H1 (cell line): ENCODE measurements around the gene MST1R. TPM values are rescaled to one million over a fixed set of nuclear protein-coding genes. Genes with fewer than 3 reads are reported as not detected.
A peak's percentile ranks its signal among the peaks of the same experiment; 100 is the strongest.

Experiments used
- BCL11A ChIP-seq, 2 experiments: IDR thresholded peaks; one replicate each; pipeline ENCODE4 v1.6.1; 2011; ENCODE audit warnings: low read depth in 2 of 2, low read length in 2 of 2, mild to moderate bottlenecking in 2 of 2
- BRCA1 ChIP-seq: IDR thresholded peaks from 2 replicates; pipeline ENCODE4 v1.6.1; 2012; ENCODE audit warnings: low read depth, low read length, improper control_type of control experiment
- CREB1 ChIP-seq: IDR thresholded peaks from 2 replicates; pipeline ENCODE4 v1.6.1; 2012; ENCODE audit warnings: inconsistent platforms
- CTBP2 ChIP-seq: IDR thresholded peaks from 2 replicates; pipeline ENCODE4 v1.7.0; 2011; ENCODE audit warnings: borderline replicate concordance, mild to moderate bottlenecking, moderate library complexity, mixed read lengths, low read length; ENCODE audit not compliant: insufficient read depth, insufficient read length
- FOSL1 ChIP-seq: IDR thresholded peaks from 2 replicates; pipeline ENCODE4 v1.6.1; 2011; ENCODE audit warnings: mild to moderate bottlenecking, low read depth, low read length, moderate library complexity; ENCODE audit not compliant: insufficient read depth
- JUND ChIP-seq: IDR thresholded peaks from 2 replicates; pipeline ENCODE4 v1.6.1; 2011; ENCODE audit warnings: mild to moderate bottlenecking, improper control_type of control experiment, low read length
- KDM1A ChIP-seq: fragments of 200-600, 300-600 bp; sonication (generic); IDR thresholded peaks from 2 replicates; pipeline ENCODE4 v1.7.1; 2016; ENCODE audit warnings: mild to moderate bottlenecking, low read length, borderline replicate concordance
- MAFK ChIP-seq: IDR thresholded peaks from 2 replicates; pipeline ENCODE4 v1.6.1; 2012; ENCODE audit warnings: low read depth, mild to moderate bottlenecking, improper control_type of control experiment, low read length
- NANOG ChIP-seq: IDR thresholded peaks from 2 replicates; pipeline ENCODE4 v1.6.1; 2011; ENCODE audit warnings: low read length, low read depth, mild to moderate bottlenecking, inconsistent platforms; ENCODE audit not compliant: insufficient read depth, poor library complexity, severe bottlenecking
- POLR2AphosphoS5 ChIP-seq: IDR thresholded peaks from 2 replicates; pipeline ENCODE4 v1.6.1; 2011; ENCODE audit warnings: low read depth, low read length
- SAP30 ChIP-seq: fragments of 300-600 bp; sonication (generic); IDR thresholded peaks from 2 replicates; pipeline ENCODE4 v1.7.1; 2012; ENCODE audit warnings: low read length, moderate library complexity, mild to moderate bottlenecking, inconsistent platforms; ENCODE audit not compliant: insufficient read depth, insufficient replicate concordance
- SIN3A ChIP-seq, 2 experiments: IDR thresholded peaks in 1 of 2; conservative IDR thresholded peaks in 1 of 2; 2 replicates each; pipeline ENCODE4 v1.6.1; 2011 to 2012; ENCODE audit warnings: low read length in 2 of 2, improper control_type of control experiment in 1 of 2, low read depth in 1 of 2, mild to moderate bottlenecking in 1 of 2
- SP1 ChIP-seq: IDR thresholded peaks from 2 replicates; pipeline ENCODE4 v1.6.1; 2011; ENCODE audit warnings: low read depth, low read length
- TCF12 ChIP-seq: IDR thresholded peaks from 2 replicates; pipeline ENCODE4 v1.6.1; 2011; ENCODE audit warnings: low read depth, mild to moderate bottlenecking, low read length
- polyA plus RNA-seq, 7 experiments: library from polyadenylated mRNA; depleted of rRNA in 3 of 7; stranded (reverse) in 5 of 7; unstranded in 2 of 7; fragments of >200 nt in 5 of 7; fragments of 200-250 nt in 2 of 7; gene quantifications; 1 replicate in 5 of 7; 2 replicates in 1 of 7; 4 replicates in 1 of 7; pipeline versions ENCODE4 v1.2.1 to v1.2.3, GENCODE V29; 2011 to 2013; ENCODE audit warnings: missing spikeins in 2 of 7, mixed read lengths in 2 of 7
- total RNA-seq: library from RNA; stranded (reverse); fragmentation: NEBNext Ultra II Directional; extraction: Animal tissue kit (Norgen Biotek cat#: 25700); gene quantifications from 2 replicates; pipeline ENCODE4 v1.2.1, GENCODE V29; 2021
- TF ChIP-seq, protein P1 (sequence below): IDR thresholded peaks from 2 replicates; pipeline ENCODE4 v1.6.1; 2011; ENCODE audit warnings: low read length, improper control_type of control experiment

The MST1R gene
- total and polyA plus RNA-seq, 2 of the 8 experiments (the other 6 are each of a cell fraction or from before 2014, with no cell fraction given) = 4.8 to 7.6 TPM

DNA sequence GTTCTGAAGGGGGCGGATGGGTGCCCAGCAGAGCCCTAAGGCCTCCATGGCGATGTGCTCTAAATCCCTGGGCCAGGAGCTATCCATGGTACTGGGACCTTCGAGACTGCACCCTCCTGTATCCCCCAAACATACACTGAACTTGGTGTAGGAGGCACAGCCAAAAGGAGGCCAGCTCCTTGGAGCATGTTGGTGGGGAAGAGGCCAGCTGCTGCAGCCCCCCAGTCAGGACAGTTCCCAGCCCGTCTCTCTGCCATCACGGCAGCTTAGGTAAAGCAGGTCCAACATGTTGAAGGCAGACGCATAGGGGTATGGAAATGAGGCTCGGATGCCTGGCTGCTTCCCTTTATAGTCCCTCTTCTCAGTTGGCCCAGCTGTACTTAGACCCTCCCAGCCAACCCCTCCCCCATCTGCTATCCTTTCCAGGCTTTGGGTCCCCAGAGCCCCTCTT, 35.8 kb downstream of the MST1R start (continued):
- peak; percentile 94 for TF ChIP-seq SAP30
- peak; percentile 97 for TF ChIP-seq SIN3A (conservative IDR thresholded peaks at IDR 0.05 in 1 of 2, IDR thresholded peaks at IDR 0.05 in 1 of 2; ENCODE audit: low read depth in 1 of 2, low read length in 2 of 2)
- no peak for TF ChIP-seq SP1
- TF ChIP-seq, protein P1, sequence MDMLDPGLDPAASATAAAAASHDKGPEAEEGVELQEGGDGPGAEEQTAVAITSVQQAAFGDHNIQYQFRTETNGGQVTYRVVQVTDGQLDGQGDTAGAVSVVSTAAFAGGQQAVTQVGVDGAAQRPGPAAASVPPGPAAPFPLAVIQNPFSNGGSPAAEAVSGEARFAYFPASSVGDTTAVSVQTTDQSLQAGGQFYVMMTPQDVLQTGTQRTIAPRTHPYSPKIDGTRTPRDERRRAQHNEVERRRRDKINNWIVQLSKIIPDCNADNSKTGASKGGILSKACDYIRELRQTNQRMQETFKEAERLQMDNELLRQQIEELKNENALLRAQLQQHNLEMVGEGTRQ = no peak
- no peak for TF ChIP-seq CTBP2
- no peak for TF ChIP-seq KDM1A
- no peak for TF ChIP-seq BCL11A (IDR thresholded peaks at IDR 0.05; ENCODE audit: low read depth in 2 of 2, low read length in 2 of 2)
- TF ChIP-seq CREB1 = no peak; the same call in 1 of the 2 replicates
- TF ChIP-seq POLR2AphosphoS5 = no peak
- TF ChIP-seq JUND = no peak
- TF ChIP-seq NANOG = no peak
- TF ChIP-seq FOSL1 = no peak
- no peak for TF ChIP-seq BRCA1
- TF ChIP-seq MAFK = no peak
- no peak for TF ChIP-seq TCF12
